Measurements from ENCODE around the gene FMN2.

Gene FMN2

GRCh38 chr1:240155605-240156004, 63.9 kb downstream of the FMN2 start:
- Histone ChIP-seq H3K4me3 (replicated peaks; ENCODE audit: insufficient read depth, low read length) (no peak overlapping the region), H3K27me3 (ENCODE audit: insufficient read depth, poor library complexity, severe bottlenecking) (no peaks in the 10 kb centered on the region), H3K27ac (replicated peaks) (no peak overlapping the region)
- DNase-seq (ENCODE audit: low read depth in 1 of 2, low spot score in 1 of 2), result no peak
- TF ChIP-seq POLR2AphosphoS5 (IDR thresholded peaks at IDR 0.05; ENCODE audit: low read depth) (no peak), GABPA (IDR thresholded peaks at IDR 0.05; ENCODE audit: low read depth) (no peak), REST (IDR thresholded peaks at IDR 0.05; ENCODE audit: insufficient replicate concordance, low read depth) (no peak), SPI1 (IDR thresholded peaks at IDR 0.05; ENCODE audit: borderline replicate concordance, low read depth) (no peak), CTCF (IDR thresholded peaks at IDR 0.05; ENCODE audit: insufficient read depth, low read length) (no peak)

GRCh38 chr1:240164742-240165141, 73.1 kb downstream of the FMN2 start:
- Histone ChIP-seq H3K27me3 (ENCODE audit: insufficient read depth, poor library complexity, severe bottlenecking) (no peaks in the 10 kb centered on the region), H3K27ac (replicated peaks) (no peak overlapping the region), H3K4me3 (replicated peaks; ENCODE audit: insufficient read depth, low read length) (no peak overlapping the region)
- DNase-seq (ENCODE audit: low read depth in 1 of 2, low spot score in 1 of 2), result no peak
- no peak for TF ChIP-seq SPI1 (IDR thresholded peaks at IDR 0.05; ENCODE audit: borderline replicate concordance, low read depth)
- TF ChIP-seq GABPA (IDR thresholded peaks at IDR 0.05; ENCODE audit: low read depth), result no peak
- TF ChIP-seq POLR2AphosphoS5 (IDR thresholded peaks at IDR 0.05; ENCODE audit: low read depth), result no peak
- TF ChIP-seq CTCF (IDR thresholded peaks at IDR 0.05; ENCODE audit: insufficient read depth, low read length), result no peak
- TF ChIP-seq REST (IDR thresholded peaks at IDR 0.05; ENCODE audit: insufficient replicate concordance, low read depth), result no peak

- Histone ChIP-seq H3K4me3 (replicated peaks; ENCODE audit: insufficient read depth, low read length) (no peak overlapping the region), H3K27ac (replicated peaks) (no peak overlapping the region), H3K27me3 (ENCODE audit: insufficient read depth, poor library complexity, severe bottlenecking) (no peaks in the 10 kb centered on the region)
- TF ChIP-seq REST (IDR thresholded peaks at IDR 0.05; ENCODE audit: insufficient replicate concordance, low read depth) (no peak), GABPA (IDR thresholded peaks at IDR 0.05; ENCODE audit: low read depth) (no peak), SPI1 (IDR thresholded peaks at IDR 0.05; ENCODE audit: borderline replicate concordance, low read depth) (no peak), CTCF (IDR thresholded peaks at IDR 0.05; ENCODE audit: insufficient read depth, low read length) (no peak), POLR2AphosphoS5 (IDR thresholded peaks at IDR 0.05; ENCODE audit: low read depth) (no peak)
- DNase-seq (ENCODE audit: low read depth in 1 of 2, low spot score in 1 of 2), result no peak
Measured at GRCh38 chr1:240169188-240169587, 77.5 kb downstream of the FMN2 start.
